ENCODE data around the gene SNX1. TPM values are rescaled to one million over a fixed set of nuclear protein-coding genes. Genes with fewer than 3 reads are reported as not detected.
A peak's percentile ranks its signal among the peaks of the same experiment; 100 is the strongest.

Gene SNX1
- total and polyA plus RNA-seq, 2 of the 13 experiments (the other 11 are each of a cell fraction or from before 2014, with no cell fraction given) = 29.3 to 60.1 TPM

DNA sequence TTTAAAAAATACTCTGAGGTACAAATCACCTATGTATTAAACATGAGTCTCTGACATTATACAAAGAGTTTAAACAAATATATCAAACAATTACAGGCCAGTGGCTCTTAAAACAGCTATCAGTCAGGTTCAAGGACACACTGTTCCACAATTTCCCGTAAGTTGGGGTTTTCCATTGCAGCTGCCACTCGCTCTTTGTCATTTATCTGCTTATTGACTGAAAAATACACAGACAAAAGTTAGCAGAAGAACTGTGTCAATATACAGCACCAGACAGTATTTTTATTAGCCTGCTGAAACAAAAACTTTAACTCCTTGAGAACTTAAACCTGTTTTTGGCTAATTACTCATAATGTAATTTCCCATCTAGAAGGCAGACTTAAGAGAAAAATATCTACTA is 23.0 kb upstream of the SNX1 start (continued):
- TF ChIP-seq, protein P1, sequence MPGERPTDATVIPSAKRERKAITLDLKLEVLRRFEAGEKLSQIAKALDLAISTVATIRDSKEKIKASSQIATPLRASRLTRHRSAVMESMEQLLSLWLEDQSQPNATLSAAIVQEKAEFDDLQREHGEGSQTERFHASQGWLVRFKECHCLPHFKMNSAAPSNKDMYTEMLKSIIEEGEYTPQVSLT (CRISPR knock-in tag; IDR thresholded peaks at IDR 0.05; ENCODE audit: borderline replicate concordance, low read depth) = no peak
- no peak for TF ChIP-seq ZNF326 (CRISPR knock-in tag; IDR thresholded peaks at IDR 0.05; ENCODE audit: borderline replicate concordance)
- TF ChIP-seq CBX2 (IDR thresholded peaks at IDR 0.05; ENCODE audit: low read depth, low read length) = no peak
- TF ChIP-seq CBX2 (CRISPR knock-in tag; IDR thresholded peaks at IDR 0.05; ENCODE audit: low read depth) = no peak
- TF ChIP-seq ARID4A (CRISPR knock-in tag; IDR thresholded peaks at IDR 0.05; ENCODE audit: borderline replicate concordance) = no peak; the same call in 1 of the 2 replicates
- TF ChIP-seq ZNF652 (CRISPR knock-in tag; IDR thresholded peaks at IDR 0.05; ENCODE audit: borderline replicate concordance, low read depth) = peak; percentile 97
- no peak for TF ChIP-seq ZNF615 (CRISPR knock-in tag; IDR thresholded peaks at IDR 0.05; ENCODE audit: borderline replicate concordance)
- no peak; the same call in 1 of the 2 replicates for TF ChIP-seq ZNF3 (CRISPR knock-in tag; IDR thresholded peaks at IDR 0.05)
- TF ChIP-seq, protein P2, sequence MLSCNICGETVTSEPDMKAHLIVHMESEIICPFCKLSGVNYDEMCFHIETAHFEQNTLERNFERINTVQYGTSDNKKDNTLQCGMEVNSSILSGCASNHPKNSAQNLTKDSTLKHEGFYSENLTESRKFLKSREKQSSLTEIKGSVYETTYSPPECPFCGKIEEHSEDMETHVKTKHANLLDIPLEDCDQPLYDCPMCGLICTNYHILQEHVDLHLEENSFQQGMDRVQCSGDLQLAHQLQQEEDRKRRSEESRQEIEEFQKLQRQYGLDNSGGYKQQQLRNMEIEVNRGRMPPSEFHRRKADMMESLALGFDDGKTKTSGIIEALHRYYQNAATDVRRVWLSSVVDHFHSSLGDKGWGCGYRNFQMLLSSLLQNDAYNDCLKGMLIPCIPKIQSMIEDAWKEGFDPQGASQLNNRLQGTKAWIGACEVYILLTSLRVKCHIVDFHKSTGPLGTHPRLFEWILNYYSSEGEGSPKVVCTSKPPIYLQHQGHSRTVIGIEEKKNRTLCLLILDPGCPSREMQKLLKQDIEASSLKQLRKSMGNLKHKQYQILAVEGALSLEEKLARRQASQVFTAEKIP (CRISPR knock-in tag; IDR thresholded peaks at IDR 0.05; ENCODE audit: borderline replicate concordance) = no peak
- TF ChIP-seq KDM5A (IDR thresholded peaks at IDR 0.05; ENCODE audit: borderline replicate concordance, low read length) = no peak
- no peak for TF ChIP-seq HNRNPLL (IDR thresholded peaks at IDR 0.05; ENCODE audit: low read depth, low read length, poor library complexity, severe bottlenecking)
- no peak for TF ChIP-seq AGO1 (IDR thresholded peaks at IDR 0.05; ENCODE audit: low read depth, low read length, poor library complexity, severe bottlenecking)
- TF ChIP-seq ZNF749 (CRISPR knock-in tag; IDR thresholded peaks at IDR 0.05; ENCODE audit: borderline replicate concordance) = no peak
- no peak for TF ChIP-seq ZNF280B (CRISPR knock-in tag; IDR thresholded peaks at IDR 0.05; ENCODE audit: borderline replicate concordance)
- TF ChIP-seq, protein P3, sequence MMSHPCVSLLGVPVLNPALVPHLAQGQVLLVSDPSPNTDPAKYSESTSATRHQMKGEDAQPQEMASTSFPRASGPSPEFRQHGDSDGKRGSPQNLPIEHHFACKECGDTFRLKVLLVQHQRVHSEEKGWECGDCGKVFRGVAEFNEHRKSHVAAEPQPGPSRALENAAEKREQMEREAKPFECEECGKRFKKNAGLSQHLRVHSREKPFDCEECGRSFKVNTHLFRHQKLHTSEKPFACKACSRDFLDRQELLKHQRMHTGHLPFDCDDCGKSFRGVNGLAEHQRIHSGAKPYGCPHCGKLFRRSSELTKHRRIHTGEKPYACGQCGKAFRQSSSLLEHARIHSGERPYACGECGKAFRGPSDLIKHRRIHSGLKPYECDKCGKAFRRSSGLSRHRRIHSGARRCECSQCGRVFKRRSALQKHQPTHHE (CRISPR knock-in tag; IDR thresholded peaks at IDR 0.05; ENCODE audit: borderline replicate concordance) = no peak
- no peak for TF ChIP-seq ARNT2 (CRISPR knock-in tag; IDR thresholded peaks at IDR 0.05; ENCODE audit: low read depth)
- no peak for TF ChIP-seq BRCA1 (CRISPR knock-in tag; IDR thresholded peaks at IDR 0.05)
- TF ChIP-seq NFE2L2 (IDR thresholded peaks at IDR 0.05; ENCODE audit: low read length) = no peak
- TF ChIP-seq FOXO1 (CRISPR knock-in tag; IDR thresholded peaks at IDR 0.05) = peak; percentile 90
- TF ChIP-seq KAT7 (CRISPR knock-in tag; IDR thresholded peaks at IDR 0.05; ENCODE audit: borderline replicate concordance) = no peak
- TF ChIP-seq ZNF10 (CRISPR knock-in tag; IDR thresholded peaks at IDR 0.05; ENCODE audit: borderline replicate concordance, low read depth) = no peak

All from HepG2 (cell line).